ENCODE data around the gene CLPTM1L.
"Not testable (repeated sequence)": the region's sequence is repeated elsewhere in the genome, so short reads cannot be mapped to it uniquely, and the experiment has no call there.

The CLPTM1L gene

GRCh38 chr5:1380011-1380817 lies 35.3 kb upstream of the CLPTM1L start:
- DNase-seq = no peak

- no peak for DNase-seq
These were observed 34.2 kb upstream of the CLPTM1L start for GRCh38 chr5:1378866-1379659.

- DNase-seq = no peak
These were observed 33.2 kb upstream of the CLPTM1L start for GRCh38 chr5:1378096-1378495.

DNA sequence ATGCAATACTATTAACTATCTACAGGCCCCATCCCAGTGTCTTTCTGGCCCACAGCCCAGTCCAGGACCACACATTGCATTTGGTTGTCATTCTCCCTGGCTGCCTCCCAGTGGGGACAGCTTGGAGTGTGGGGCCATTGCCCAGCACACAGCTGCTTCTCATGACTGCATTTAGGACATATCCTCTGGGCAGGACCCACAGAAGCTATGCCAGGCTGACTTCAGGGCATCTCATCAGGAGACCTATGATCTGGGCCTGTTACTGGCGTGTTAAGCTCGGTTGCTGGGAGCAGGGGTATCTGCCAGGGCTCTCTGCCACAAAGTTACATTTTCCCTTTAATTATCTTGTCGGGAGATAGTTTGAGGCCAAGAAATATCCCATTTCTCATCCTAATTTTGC lies 32.1 kb upstream of the CLPTM1L start:
- no peak for DNase-seq

DNA sequence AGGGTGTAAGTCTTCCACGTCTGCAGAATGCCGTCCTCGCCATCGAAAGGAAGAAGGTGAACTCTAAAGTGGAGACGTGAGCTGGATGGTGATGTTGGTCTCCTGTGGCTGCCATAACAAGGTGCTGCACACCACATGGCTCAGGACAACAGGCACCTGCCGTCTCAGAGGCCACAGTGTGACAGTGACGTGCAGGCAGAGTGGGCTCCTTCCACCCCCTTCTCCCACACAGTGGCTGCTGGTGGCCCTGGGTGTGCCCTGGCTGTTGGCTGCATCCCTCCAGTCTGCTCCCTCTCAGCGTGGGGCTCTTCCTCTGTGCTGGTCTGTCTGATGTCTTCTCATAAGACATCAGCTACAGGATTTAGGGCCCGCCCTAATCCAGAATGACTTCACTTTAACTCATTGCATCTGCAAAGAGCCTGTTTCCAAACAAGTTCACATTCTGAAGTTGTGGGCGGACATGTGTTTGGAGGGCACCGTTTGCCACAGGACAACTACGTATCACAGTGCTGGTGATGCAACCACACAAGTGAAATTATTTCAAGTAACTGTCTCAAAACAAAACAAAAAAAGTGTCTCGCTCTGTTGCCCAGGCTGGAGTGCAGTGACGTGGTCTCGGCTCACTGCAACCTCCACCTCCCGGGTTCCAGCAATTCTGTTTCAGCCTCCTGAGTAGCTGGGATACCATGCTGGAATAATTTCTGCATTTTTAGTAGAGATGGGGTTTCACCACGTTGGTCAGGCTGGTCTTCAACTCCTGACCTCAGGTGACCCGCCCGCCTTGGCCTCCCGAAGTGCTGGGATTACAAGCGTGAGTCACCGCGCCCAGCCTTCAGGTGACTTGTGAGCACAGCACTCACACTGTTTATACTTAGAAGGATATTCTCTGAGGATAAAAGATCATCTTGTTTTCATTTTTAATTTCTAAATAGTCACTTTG lies 31.2 kb upstream of the CLPTM1L start:
- DNase-seq = no peak

DNA sequence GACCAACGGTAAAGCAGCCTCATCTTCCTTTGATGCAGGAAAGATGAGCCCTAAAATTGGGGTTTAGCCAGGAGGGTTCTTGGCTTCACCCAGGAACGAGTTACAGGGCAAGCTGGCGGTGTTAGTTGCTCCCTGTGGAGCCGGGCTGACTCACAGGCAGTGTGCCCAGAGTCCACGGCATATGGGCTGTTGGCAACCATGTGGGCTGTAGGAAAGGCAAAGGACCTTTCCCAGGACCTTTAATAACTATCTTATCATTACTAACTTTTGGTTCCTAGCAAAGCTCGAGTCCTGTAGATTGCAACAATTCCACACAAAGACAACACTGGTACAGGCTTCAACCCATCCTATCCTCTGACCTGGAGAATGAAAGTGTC lies 29.8 kb upstream of the CLPTM1L start:
- DNase-seq = no peak

- DNase-seq = no peak
These were observed 29.3 kb upstream of the CLPTM1L start for GRCh38 chr5:1374030-1374678.

GRCh38 chr5:1371972-1372342 lies 27.1 kb upstream of the CLPTM1L start:
- not testable (repeated sequence) for DNase-seq

GRCh38 chr5:1371218-1371971 lies 26.5 kb upstream of the CLPTM1L start:
- DNase-seq = no peak

- DNase-seq = no peak
These were observed 25.1 kb upstream of the CLPTM1L start for GRCh38 chr5:1370006-1370405.

- no peak for DNase-seq
These were observed 23.9 kb upstream of the CLPTM1L start for GRCh38 chr5:1368756-1369155.

GRCh38 chr5:1368236-1368635 lies 23.3 kb upstream of the CLPTM1L start:
- DNase-seq = no peak

- no peak for DNase-seq
These were observed 22.2 kb upstream of the CLPTM1L start for GRCh38 chr5:1367149-1367548.

DNA sequence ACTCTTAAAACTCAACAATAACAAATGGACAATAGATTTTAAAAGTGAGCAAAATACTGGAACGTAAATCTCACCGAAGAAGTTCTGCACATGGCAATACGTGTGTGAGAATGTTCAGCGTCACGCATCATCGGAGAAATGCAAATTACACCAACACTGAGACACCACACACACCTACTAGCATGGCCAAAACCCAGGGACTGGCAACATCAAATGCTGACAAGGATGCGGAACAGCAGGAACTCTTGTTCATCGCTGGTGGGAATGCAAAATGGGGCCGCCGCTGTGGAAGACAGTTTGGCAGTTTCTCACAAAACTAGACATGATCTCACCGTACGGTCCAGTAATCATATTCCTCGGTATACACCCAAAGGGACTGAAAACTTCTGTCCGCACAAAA lies 21.6 kb upstream of the CLPTM1L start:
- DNase-seq = no peak

GRCh38 chr5:1364211-1364610 lies 19.3 kb upstream of the CLPTM1L start:
- DNase-seq = no peak

DNA sequence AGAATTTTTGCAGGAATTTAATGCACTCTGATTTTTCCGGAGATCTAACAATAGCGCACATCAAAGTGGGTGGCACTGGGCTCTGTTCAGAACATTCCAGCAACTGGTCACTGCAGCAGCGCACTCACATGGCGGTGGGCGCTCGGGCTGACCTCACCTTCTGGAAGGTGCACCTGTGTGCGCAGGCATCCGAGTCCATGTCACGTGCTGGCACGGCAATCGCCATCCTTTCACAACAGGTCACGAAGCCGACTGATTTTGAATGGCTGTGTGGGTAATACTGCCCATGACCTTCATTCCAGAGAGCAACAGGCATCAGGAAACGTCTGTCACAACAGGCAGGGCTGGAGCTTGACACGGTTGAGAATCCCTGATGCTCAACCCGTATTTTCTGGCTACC lies 18.7 kb upstream of the CLPTM1L start:
- DNase-seq = no peak

GRCh38 chr5:1363160-1363559 lies 18.3 kb upstream of the CLPTM1L start:
- DNase-seq = no peak

DNA sequence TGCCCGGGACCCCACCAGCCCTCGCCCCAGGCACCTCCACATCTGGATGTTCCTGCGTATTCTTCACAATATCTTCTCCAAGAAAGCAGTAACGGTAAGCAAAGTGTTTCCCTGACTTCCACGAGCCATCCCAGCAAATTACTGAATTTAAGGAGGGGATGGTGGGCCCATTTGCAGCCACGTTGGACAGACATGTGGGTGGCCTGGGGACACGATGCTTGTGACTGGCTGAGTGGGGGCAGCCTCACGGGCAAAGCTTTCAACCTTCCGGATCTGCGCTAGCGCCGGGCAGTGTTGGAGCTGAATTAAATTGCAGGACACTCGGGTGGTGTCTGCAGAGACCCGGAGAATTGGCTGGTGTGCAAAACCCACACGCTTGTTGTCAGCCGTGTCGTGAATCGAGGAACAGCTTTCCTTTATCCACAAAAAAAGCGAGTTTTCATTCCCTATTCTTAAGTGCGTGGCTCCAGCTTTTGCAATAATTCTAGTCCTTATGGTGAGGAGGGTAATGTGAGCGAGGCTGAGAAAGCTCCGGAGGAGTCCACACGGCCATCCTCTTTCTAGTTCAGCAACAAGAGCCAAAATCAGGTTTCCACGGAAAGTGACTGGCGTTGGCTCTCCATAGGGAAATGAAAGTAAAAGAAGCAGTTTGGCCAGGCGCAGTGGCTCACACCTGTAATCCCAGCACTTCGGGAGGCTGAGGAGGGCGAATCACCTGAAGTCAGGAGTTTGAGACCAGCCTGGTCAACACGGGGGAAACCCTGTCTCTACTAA lies 17.5 kb upstream of the CLPTM1L start:
- no peak for DNase-seq

GRCh38 chr5:1360861-1361260 lies 16.0 kb upstream of the CLPTM1L start:
- no peak for DNase-seq

DNA sequence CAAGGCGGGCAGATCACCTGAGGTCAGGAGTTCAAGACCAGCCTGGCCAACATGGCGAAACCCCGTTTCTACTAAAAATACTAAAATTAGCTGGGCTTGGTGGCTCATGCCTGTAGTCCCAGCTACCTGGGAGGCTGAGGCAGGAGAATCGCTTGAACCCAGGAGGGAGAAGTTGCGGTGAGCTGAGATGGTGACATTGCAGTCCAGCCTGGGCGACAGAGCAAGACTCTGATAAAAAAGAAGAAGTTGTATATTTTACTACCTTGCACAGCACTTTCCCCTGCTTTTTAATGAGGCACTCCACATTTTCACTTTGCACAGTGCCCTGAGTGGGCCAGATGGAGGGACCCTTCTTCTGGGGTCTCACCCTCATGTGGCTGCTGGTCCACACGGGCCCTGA lies 15.5 kb upstream of the CLPTM1L start:
- not testable (repeated sequence) for DNase-seq

DNA sequence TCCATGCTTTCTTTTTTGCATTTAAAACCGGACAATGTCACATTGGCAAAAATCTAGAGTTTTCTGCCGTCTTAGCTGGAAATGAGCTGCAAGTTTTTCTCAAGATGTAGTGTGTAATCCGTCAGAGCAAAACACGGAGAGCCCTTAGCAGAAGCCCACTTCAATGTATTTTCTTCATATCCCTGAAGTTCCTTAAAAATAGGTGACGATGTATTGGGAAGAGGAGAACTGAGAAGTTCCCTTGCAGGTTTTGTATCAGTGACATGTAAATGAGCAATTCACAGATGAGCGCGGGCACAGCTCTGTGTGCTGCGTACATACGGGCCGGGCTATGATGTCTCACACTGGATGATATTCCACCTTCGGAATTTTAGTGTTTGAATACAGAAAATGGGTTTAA lies 14.8 kb upstream of the CLPTM1L start:
- no peak for DNase-seq

Measured in NCI-H187 treated with DMSO at 0.1 percent for 48 hours (cell line).